Uterus (tissue), 4 donors: ENCODE results near the gene GLIPR1. TPM values are rescaled to one million over a fixed set of nuclear protein-coding genes. Genes with fewer than 3 reads are reported as not detected.

ENCODE experiments used
- DNase-seq, 2 donors: peaks; one replicate each; pipeline ENCODE4 v3.0.0-alpha.2; 2019 to 2020
- H3K27ac ChIP-seq, 2 donors: fragments of 200-600 bp; sonication (generic); 1 replicate in 1 of 2; 2 replicates in 1 of 2; pipeline ENCODE4 v1.5.1; 2016 to 2018
- H3K27me3 ChIP-seq, 2 donors: fragments of 200-600 bp; sonication (generic); one replicate each; pipeline ENCODE4 v1.5.1; 2018 to 2019; ENCODE audit warnings: control low read depth in 1 of 2
- H3K36me3 ChIP-seq, 2 donors: fragments of 200-600 bp; sonication (generic); one replicate each; pipeline ENCODE4 v1.5.1; 2019; ENCODE audit warnings: control low read depth in 1 of 2
- H3K4me1 ChIP-seq, 2 donors: fragments of 200-600 bp; sonication (generic); one replicate each; pipeline ENCODE4 v1.5.1; 2018 to 2019; ENCODE audit warnings: control low read depth in 1 of 2
- H3K4me3 ChIP-seq, 2 donors: fragments of 200-600 bp; sonication (generic); 1 replicate in 1 of 2; 2 replicates in 1 of 2; pipeline ENCODE4 v1.5.1; 2018 to 2019; ENCODE audit warnings: mild to moderate bottlenecking in 1 of 2
- H3K9me3 ChIP-seq, 2 donors: fragments of 200-600 bp; sonication (generic); one replicate each; pipeline ENCODE4 v1.5.1; 2019; ENCODE audit warnings: control low read depth in 1 of 2
- POLR2A ChIP-seq, 2 donors: fragments of 450-650 bp; IDR thresholded peaks; one replicate each; pipeline ENCODE4 v1.6.1; 2016; ENCODE audit warnings: antibody characterized with exemption in 2 of 2, mild to moderate bottlenecking in 1 of 2, moderate library complexity in 1 of 2
- intact Hi-C: fragments of 100-400 bp; cut with DNase I; formaldehyde crosslinking; loops from one replicate; pipeline ENCODE4 v1.15.1; 2023; ENCODE audit warnings: low total_unique reads
- total RNA-seq, 4 donors: library from RNA; depleted of rRNA in 3 of 4; stranded (reverse); fragments of >200 nt in 3 of 4; gene quantifications; one replicate each; pipeline versions ENCODE4 v1.1.0 to v1.2.4, GENCODE V29; 2014 to 2023
- TF ChIP-seq, protein P1 (sequence below), 4 experiments: fragments of 200-600 bp in 2 of 4; fragments of 450-650 bp in 2 of 4; sonication (generic) in 2 of 4; IDR thresholded peaks; one replicate each; pipeline ENCODE4 v1.5.1; 2016 to 2019; ENCODE audit warnings: antibody characterized with exemption in 4 of 4, mild to moderate bottlenecking in 2 of 4, moderate library complexity in 1 of 4
- donor health status: DM: yes; HTN: yes; CAD: no.

GLIPR1 gene
- total RNA-seq, 4 donors from 2014 or later = 43.8 to 74.3 (median 49.6) TPM

- Histone ChIP-seq H3K27ac (no peak overlapping the region), H3K9me3 (no peaks in the 10 kb centered on the region), H3K4me3 (no peak overlapping the region), H3K4me1 (peaks cover 0 to 12% of the 10 kb centered on the region in 2 donors), H3K36me3 (no peaks in the 10 kb centered on the region), H3K27me3 (no peaks in the 10 kb centered on the region)
- TF ChIP-seq, protein P1, sequence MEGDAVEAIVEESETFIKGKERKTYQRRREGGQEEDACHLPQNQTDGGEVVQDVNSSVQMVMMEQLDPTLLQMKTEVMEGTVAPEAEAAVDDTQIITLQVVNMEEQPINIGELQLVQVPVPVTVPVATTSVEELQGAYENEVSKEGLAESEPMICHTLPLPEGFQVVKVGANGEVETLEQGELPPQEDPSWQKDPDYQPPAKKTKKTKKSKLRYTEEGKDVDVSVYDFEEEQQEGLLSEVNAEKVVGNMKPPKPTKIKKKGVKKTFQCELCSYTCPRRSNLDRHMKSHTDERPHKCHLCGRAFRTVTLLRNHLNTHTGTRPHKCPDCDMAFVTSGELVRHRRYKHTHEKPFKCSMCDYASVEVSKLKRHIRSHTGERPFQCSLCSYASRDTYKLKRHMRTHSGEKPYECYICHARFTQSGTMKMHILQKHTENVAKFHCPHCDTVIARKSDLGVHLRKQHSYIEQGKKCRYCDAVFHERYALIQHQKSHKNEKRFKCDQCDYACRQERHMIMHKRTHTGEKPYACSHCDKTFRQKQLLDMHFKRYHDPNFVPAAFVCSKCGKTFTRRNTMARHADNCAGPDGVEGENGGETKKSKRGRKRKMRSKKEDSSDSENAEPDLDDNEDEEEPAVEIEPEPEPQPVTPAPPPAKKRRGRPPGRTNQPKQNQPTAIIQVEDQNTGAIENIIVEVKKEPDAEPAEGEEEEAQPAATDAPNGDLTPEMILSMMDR (IDR thresholded peaks at IDR 0.05) = no peak
- TF ChIP-seq POLR2A (IDR thresholded peaks at IDR 0.05) = no peak
- intact Hi-C loops = no loop called here
- no peak for DNase-seq
These were observed 72.8 kb downstream of the GLIPR1 start for GRCh38 chr12:75553398-75553797.

Other genes starting within 250 kb of the GLIPR1 start
- 10 to 100 TPM in 3 of 4 donors, 1 to 10 TPM in 1; 3.1 to 30.9 (median 25.6) TPM for gene CAPS2, start 150.4 kb upstream of the GLIPR1 start, total RNA-seq
- gene GLIPR1L1, start 146.1 kb upstream of the GLIPR1 start, total RNA-seq = not detected
- 1 to 10 TPM in 2 of 4 donors, not detected in 2; 2.9 to 4.6 TPM for gene GLIPR1L2, start 89.7 kb upstream of the GLIPR1 start, total RNA-seq
- 10 to 100 TPM; 18.8 to 86.6 (median 73.9) TPM for gene KRR1, start 30.9 kb downstream of the GLIPR1 start, total RNA-seq